HG02943 (cell line): ENCODE results near the gene KLF7.
A peak's percentile ranks its signal among the peaks of the same experiment; 100 is the strongest.

ENCODE experiments used
- ATAC-seq: cut with Tn5 transposase; IDR thresholded peaks from one replicate; pipeline ENCODE4 v1.9.1; 2021; ENCODE audit warnings: mild to moderate bottlenecking, low read depth, moderate library complexity; ENCODE audit not compliant: unreplicated experiment

Gene KLF7

GRCh38 chr2:207150284-207150683 lies 15.5 kb downstream of the KLF7 start:
- no peak for ATAC-seq

- peak; percentile 87 for ATAC-seq
Measured at GRCh38 chr2:207149249-207150213, 16.2 kb downstream of the KLF7 start.

- ATAC-seq, result no peak
Measured at GRCh38 chr2:207148020-207148419, 17.7 kb downstream of the KLF7 start.

- no peak for ATAC-seq
Measured at GRCh38 chr2:207144173-207144785, 21.5 kb downstream of the KLF7 start.

- ATAC-seq, result peak; percentile 60
Measured at GRCh38 chr2:207143215-207144172, 22.3 kb downstream of the KLF7 start.

GRCh38 chr2:207142461-207142860 lies 23.3 kb downstream of the KLF7 start:
- ATAC-seq, result no peak

GRCh38 chr2:207141386-207141785 lies 24.4 kb downstream of the KLF7 start:
- no peak for ATAC-seq

GRCh38 chr2:207140265-207140664 lies 25.5 kb downstream of the KLF7 start:
- no peak for ATAC-seq

- ATAC-seq, result no peak
Measured at GRCh38 chr2:207139552-207139951, 26.2 kb downstream of the KLF7 start.

GRCh38 chr2:207138627-207139297 lies 27.0 kb downstream of the KLF7 start:
- ATAC-seq, result no peak

GRCh38 chr2:207137596-207138337 lies 28.0 kb downstream of the KLF7 start:
- no peak for ATAC-seq

- no peak for ATAC-seq
Measured at GRCh38 chr2:207136874-207137273, 28.9 kb downstream of the KLF7 start.

- ATAC-seq, result no peak
Measured at GRCh38 chr2:207135801-207136457, 29.8 kb downstream of the KLF7 start.

GRCh38 chr2:207135340-207135739 lies 30.4 kb downstream of the KLF7 start:
- no peak for ATAC-seq

- ATAC-seq, result no peak
Measured at GRCh38 chr2:207133820-207134519, 31.8 kb downstream of the KLF7 start.

- ATAC-seq, result no peak
Measured at GRCh38 chr2:207133458-207133819, 32.3 kb downstream of the KLF7 start.

- no peak for ATAC-seq
Measured at GRCh38 chr2:207132019-207132418, 33.7 kb downstream of the KLF7 start.

GRCh38 chr2:207131594-207131993 lies 34.2 kb downstream of the KLF7 start:
- no peak for ATAC-seq
